LNCaP clone FGC (cell line): Measurements from ENCODE around the gene MYO10.

Experiments used
- DNase-seq: peaks from one replicate; pipeline ENCODE4 v3.0.0-alpha.2; 2011; ENCODE audit warnings: low read depth
- H3K4me3 ChIP-seq: 2 replicates; pipeline ENCODE4 v1.5.1; 2011; ENCODE audit warnings: mild to moderate bottlenecking, low read depth, low read length, control low read depth
- CTCF ChIP-seq: IDR thresholded peaks from 2 replicates; pipeline ENCODE4 v1.5.1; 2012; ENCODE audit warnings: mild to moderate bottlenecking; ENCODE audit not compliant: control insufficient read depth, insufficient read depth; ENCODE audit errors: extremely low read depth

MYO10 gene

GRCh38 chr5:16805486-16805885 lies 130.6 kb downstream of the MYO10 start:
- no peak for TF ChIP-seq CTCF
- DNase-seq, result no peak
- no peak overlapping the region for H3K4me3 ChIP-seq

- DNase-seq, result no peak
- TF ChIP-seq CTCF, result no peak
- no peak overlapping the region for H3K4me3 ChIP-seq
Measured at GRCh38 chr5:16803831-16804230, 132.3 kb downstream of the MYO10 start.

- no peak for DNase-seq
- TF ChIP-seq CTCF, result no peak
- no peak overlapping the region for H3K4me3 ChIP-seq
Measured at GRCh38 chr5:16800477-16800876, 135.6 kb downstream of the MYO10 start.

GRCh38 chr5:16799796-16800195 lies 136.3 kb downstream of the MYO10 start:
- DNase-seq, result no peak
- TF ChIP-seq CTCF, result no peak

GRCh38 chr5:16797951-16798350 lies 138.1 kb downstream of the MYO10 start:
- DNase-seq, result no peak
- H3K4me3 ChIP-seq, result no peak overlapping the region
- TF ChIP-seq CTCF, result no peak

More at GRCh38 chr5:16799796-16800195, 136.3 kb downstream of the MYO10 start:
- H3K4me3 ChIP-seq, result no peak overlapping the region

GRCh38 chr5:16794269-16794913 lies 141.7 kb downstream of the MYO10 start:
- TF ChIP-seq CTCF, result no peak
- DNase-seq, result no peak
- H3K4me3 ChIP-seq, result no peak overlapping the region
